ENCODE measurements around the gene FKBP5. TPM values are rescaled to one million over a fixed set of nuclear protein-coding genes. Genes with fewer than 3 reads are reported as not detected.

Gene FKBP5
- polyA plus RNA-seq, 1 donor from 2014 or later, result 1.2 TPM

DNA sequence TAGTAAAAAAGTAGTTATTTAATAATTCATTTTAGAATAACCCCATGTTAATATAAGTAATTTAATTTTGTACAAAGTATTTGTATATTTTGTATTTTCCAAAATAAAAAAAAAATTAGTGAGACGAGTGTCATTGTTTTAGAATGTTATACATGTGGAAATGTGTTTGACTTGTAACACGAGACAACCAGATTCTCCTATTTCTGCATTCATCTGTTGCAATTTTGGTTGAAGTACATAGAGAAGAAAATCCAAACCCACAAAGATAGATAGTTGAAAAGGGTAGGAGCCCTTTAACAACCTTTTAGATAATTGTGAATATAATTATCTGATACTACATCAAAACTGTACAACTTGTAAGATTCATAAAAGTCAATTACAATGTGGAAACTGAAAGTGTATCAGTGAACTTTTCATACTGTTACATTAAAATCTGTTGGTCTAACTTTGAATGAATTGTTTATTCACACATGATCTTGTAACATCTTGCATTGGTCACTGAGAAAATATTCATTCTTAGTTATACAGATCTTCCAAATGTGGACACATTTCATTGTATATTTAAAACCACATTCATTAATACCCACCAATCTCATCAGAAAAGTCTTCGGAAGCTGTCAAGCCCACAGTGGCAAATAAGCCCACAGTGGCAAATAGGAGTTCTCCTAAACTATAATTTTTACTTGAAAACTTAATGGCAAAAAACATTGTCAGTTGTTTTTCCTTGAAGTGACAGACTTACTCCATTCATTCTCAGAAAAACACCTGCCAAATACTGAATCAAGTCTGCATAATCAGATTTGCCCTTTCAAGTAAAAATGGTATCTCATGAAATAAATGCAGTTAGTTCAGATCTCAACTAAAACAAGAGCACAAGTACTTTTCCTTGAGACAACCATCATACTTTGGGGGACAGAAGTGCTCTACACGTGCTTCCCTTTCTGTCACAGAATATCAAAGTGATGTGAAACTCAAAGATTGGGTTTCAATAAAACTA, 52.8 kb downstream of the FKBP5 start:
- H3F3A ChIP-seq (ENCODE audit: insufficient read depth, low read length, poor library complexity, severe bottlenecking), result no peaks in the 10 kb centered on the region
- no peaks in the 10 kb centered on the region for H3K9me3 ChIP-seq (ENCODE audit: low read length)
- no peaks in the 10 kb centered on the region for H4K20me1 ChIP-seq (ENCODE audit: insufficient read depth)
- H3K9me2 ChIP-seq (ENCODE audit: insufficient read depth, low read length), result no peaks in the 10 kb centered on the region
- no peak overlapping the region for H3K4me3 ChIP-seq (ENCODE audit: low read length)
- no peak overlapping the region for H2AFZ ChIP-seq (ENCODE audit: low read depth, low read length)
- H3K36me3 ChIP-seq (ENCODE audit: insufficient read depth, low read length), result no peaks in the 10 kb centered on the region
- H3K27me3 ChIP-seq (ENCODE audit: insufficient read depth, low read depth, low read length), result no peaks in the 10 kb centered on the region
- H3K9ac ChIP-seq (ENCODE audit: low read length), result no peak overlapping the region
- H3K4me2 ChIP-seq (ENCODE audit: low read length), result no peak overlapping the region
- no peaks in the 10 kb centered on the region for H3K79me2 ChIP-seq (replicated peaks; ENCODE audit: insufficient read depth, low read length)
- no peak overlapping the region for H3K27ac ChIP-seq (ENCODE audit: low read length)
- no peak for TF ChIP-seq TAF1 (IDR thresholded peaks at IDR 0.05; ENCODE audit: low read depth)
- no peak for TF ChIP-seq RAD21 (conservative IDR thresholded peaks at IDR 0.05)
- TF ChIP-seq EP300 (conservative IDR thresholded peaks at IDR 0.05; ENCODE audit: poor library complexity, severe bottlenecking), result no peak
- TF ChIP-seq, protein P1, sequence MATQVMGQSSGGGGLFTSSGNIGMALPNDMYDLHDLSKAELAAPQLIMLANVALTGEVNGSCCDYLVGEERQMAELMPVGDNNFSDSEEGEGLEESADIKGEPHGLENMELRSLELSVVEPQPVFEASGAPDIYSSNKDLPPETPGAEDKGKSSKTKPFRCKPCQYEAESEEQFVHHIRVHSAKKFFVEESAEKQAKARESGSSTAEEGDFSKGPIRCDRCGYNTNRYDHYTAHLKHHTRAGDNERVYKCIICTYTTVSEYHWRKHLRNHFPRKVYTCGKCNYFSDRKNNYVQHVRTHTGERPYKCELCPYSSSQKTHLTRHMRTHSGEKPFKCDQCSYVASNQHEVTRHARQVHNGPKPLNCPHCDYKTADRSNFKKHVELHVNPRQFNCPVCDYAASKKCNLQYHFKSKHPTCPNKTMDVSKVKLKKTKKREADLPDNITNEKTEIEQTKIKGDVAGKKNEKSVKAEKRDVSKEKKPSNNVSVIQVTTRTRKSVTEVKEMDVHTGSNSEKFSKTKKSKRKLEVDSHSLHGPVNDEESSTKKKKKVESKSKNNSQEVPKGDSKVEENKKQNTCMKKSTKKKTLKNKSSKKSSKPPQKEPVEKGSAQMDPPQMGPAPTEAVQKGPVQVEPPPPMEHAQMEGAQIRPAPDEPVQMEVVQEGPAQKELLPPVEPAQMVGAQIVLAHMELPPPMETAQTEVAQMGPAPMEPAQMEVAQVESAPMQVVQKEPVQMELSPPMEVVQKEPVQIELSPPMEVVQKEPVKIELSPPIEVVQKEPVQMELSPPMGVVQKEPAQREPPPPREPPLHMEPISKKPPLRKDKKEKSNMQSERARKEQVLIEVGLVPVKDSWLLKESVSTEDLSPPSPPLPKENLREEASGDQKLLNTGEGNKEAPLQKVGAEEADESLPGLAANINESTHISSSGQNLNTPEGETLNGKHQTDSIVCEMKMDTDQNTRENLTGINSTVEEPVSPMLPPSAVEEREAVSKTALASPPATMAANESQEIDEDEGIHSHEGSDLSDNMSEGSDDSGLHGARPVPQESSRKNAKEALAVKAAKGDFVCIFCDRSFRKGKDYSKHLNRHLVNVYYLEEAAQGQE (IDR thresholded peaks at IDR 0.05; ENCODE audit: borderline replicate concordance), result no peak
- no peak for TF ChIP-seq POLR2AphosphoS5 (IDR thresholded peaks at IDR 0.05)
- no peak for TF ChIP-seq EZH2 (IDR thresholded peaks at IDR 0.05; ENCODE audit: borderline replicate concordance, insufficient read depth, low read length, poor library complexity, severe bottlenecking)
- no peak for TF ChIP-seq SMC3 (conservative IDR thresholded peaks at IDR 0.05; ENCODE audit: poor library complexity)
- TF ChIP-seq, protein P2, sequence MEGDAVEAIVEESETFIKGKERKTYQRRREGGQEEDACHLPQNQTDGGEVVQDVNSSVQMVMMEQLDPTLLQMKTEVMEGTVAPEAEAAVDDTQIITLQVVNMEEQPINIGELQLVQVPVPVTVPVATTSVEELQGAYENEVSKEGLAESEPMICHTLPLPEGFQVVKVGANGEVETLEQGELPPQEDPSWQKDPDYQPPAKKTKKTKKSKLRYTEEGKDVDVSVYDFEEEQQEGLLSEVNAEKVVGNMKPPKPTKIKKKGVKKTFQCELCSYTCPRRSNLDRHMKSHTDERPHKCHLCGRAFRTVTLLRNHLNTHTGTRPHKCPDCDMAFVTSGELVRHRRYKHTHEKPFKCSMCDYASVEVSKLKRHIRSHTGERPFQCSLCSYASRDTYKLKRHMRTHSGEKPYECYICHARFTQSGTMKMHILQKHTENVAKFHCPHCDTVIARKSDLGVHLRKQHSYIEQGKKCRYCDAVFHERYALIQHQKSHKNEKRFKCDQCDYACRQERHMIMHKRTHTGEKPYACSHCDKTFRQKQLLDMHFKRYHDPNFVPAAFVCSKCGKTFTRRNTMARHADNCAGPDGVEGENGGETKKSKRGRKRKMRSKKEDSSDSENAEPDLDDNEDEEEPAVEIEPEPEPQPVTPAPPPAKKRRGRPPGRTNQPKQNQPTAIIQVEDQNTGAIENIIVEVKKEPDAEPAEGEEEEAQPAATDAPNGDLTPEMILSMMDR (IDR thresholded peaks at IDR 0.05; ENCODE audit: poor library complexity, severe bottlenecking), result no peak
- no peak for TF ChIP-seq MXI1 (conservative IDR thresholded peaks at IDR 0.05; ENCODE audit: poor library complexity, severe bottlenecking)

DNA sequence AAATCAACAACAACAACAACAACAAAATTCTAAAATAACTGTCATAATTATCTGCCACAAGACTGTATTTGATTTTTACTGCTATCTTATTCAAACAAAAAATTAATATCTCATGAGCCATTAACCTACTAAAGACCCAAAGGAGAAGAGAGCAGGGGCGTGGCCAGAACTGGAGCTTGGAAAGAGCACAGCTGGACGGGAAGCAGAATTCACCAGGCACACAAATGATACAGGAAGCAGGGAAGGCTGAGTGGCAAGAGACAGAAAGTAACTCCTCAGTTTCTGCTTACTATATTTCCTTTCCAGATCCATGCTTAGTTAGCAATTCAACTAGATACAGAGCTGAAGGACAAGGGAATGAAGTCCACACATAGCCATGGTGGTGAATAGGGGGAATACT, 54.4 kb downstream of the FKBP5 start:
- no peaks in the 10 kb centered on the region for H3K9me3 ChIP-seq (ENCODE audit: low read length)
- no peaks in the 10 kb centered on the region for H3K27me3 ChIP-seq (ENCODE audit: insufficient read depth, low read depth, low read length)
- no peak overlapping the region for H3K9ac ChIP-seq (ENCODE audit: low read length)
- H3K79me2 ChIP-seq (replicated peaks; ENCODE audit: insufficient read depth, low read length), result no peaks in the 10 kb centered on the region
- H3K36me3 ChIP-seq (ENCODE audit: insufficient read depth, low read length), result no peaks in the 10 kb centered on the region
- H3F3A ChIP-seq (ENCODE audit: insufficient read depth, low read length, poor library complexity, severe bottlenecking), result no peaks in the 10 kb centered on the region
- no peak overlapping the region for H3K27ac ChIP-seq (ENCODE audit: low read length)
- H3K9me2 ChIP-seq (ENCODE audit: insufficient read depth, low read length), result no peaks in the 10 kb centered on the region
- H3K4me2 ChIP-seq (ENCODE audit: low read length), result no peak overlapping the region
- TF ChIP-seq EZH2 (IDR thresholded peaks at IDR 0.05; ENCODE audit: borderline replicate concordance, insufficient read depth, low read length, poor library complexity, severe bottlenecking), result no peak
- TF ChIP-seq SMC3 (conservative IDR thresholded peaks at IDR 0.05; ENCODE audit: poor library complexity), result no peak
- TF ChIP-seq EP300 (conservative IDR thresholded peaks at IDR 0.05; ENCODE audit: poor library complexity, severe bottlenecking), result no peak
- TF ChIP-seq, protein P1 (IDR thresholded peaks at IDR 0.05; ENCODE audit: borderline replicate concordance), result no peak
- TF ChIP-seq TAF1 (IDR thresholded peaks at IDR 0.05; ENCODE audit: low read depth), result no peak
- no peak for TF ChIP-seq POLR2AphosphoS5 (IDR thresholded peaks at IDR 0.05)
- TF ChIP-seq, protein P2 (IDR thresholded peaks at IDR 0.05; ENCODE audit: poor library complexity, severe bottlenecking), result no peak
- TF ChIP-seq RAD21 (conservative IDR thresholded peaks at IDR 0.05), result no peak
- no peak for TF ChIP-seq MXI1 (conservative IDR thresholded peaks at IDR 0.05; ENCODE audit: poor library complexity, severe bottlenecking)
- no peak overlapping the region for H2AFZ ChIP-seq (ENCODE audit: low read depth, low read length)
- H3K4me3 ChIP-seq (ENCODE audit: low read length), result no peak overlapping the region
- no peaks in the 10 kb centered on the region for H4K20me1 ChIP-seq (ENCODE audit: insufficient read depth)

Data from neural cell (in vitro differentiated cells).